GM21447 (cell line): ENCODE results near the gene TASL.
"Not testable (repeated sequence)": the region's sequence is repeated elsewhere in the genome, so short reads cannot be mapped to it uniquely, and the experiment has no call there.

ENCODE experiments used
- ATAC-seq: cut with Tn5 transposase; IDR thresholded peaks from one replicate; pipeline ENCODE4 v1.9.1; 2021; ENCODE audit not compliant: unreplicated experiment

TASL gene

GRCh38 chrX:30577362-30577991 is at the start of gene TASL:
TASL (minus strand) TSS chrX:30577766; CDS start chrX:30560355, 17,411 bp downstream.
- peak; percentile 83 for ATAC-seq

- no peak for ATAC-seq
Observed at GRCh38 chrX:30626402-30626801, 48.8 kb upstream of the TASL start.

GRCh38 chrX:30622361-30622760 is 44.8 kb upstream of the TASL start:
- ATAC-seq = no peak

- ATAC-seq = no peak
Observed at GRCh38 chrX:30620980-30621618, 43.5 kb upstream of the TASL start.

- ATAC-seq = no peak
Observed at GRCh38 chrX:30620125-30620524, 42.6 kb upstream of the TASL start.

GRCh38 chrX:30618160-30618765 is 40.7 kb upstream of the TASL start:
- ATAC-seq = no peak

- no peak for ATAC-seq
Observed at GRCh38 chrX:30615229-30615628, 37.7 kb upstream of the TASL start.

- no peak for ATAC-seq
Observed at GRCh38 chrX:30613721-30614120, 36.2 kb upstream of the TASL start.

- no peak for ATAC-seq
Observed at GRCh38 chrX:30612250-30612655, 34.7 kb upstream of the TASL start.

- ATAC-seq = no peak
Observed at GRCh38 chrX:30610026-30610425, 32.5 kb upstream of the TASL start.

GRCh38 chrX:30607155-30607554 is 29.6 kb upstream of the TASL start:
- ATAC-seq = no peak

- not testable (repeated sequence) for ATAC-seq
Observed at GRCh38 chrX:30600269-30601176, 23.0 kb upstream of the TASL start.

- ATAC-seq = peak; percentile 83
Observed at GRCh38 chrX:30597216-30598012, 19.8 kb upstream of the TASL start.

- ATAC-seq = peak; percentile 44
Observed at GRCh38 chrX:30593440-30594200, 16.1 kb upstream of the TASL start.

GRCh38 chrX:30592831-30593230 is 15.3 kb upstream of the TASL start:
- ATAC-seq = no peak

- no peak for ATAC-seq
Observed at GRCh38 chrX:30590368-30590767, 12.8 kb upstream of the TASL start.

GRCh38 chrX:30589146-30589888 is 11.8 kb upstream of the TASL start:
- no peak for ATAC-seq

- no peak for ATAC-seq
Observed at GRCh38 chrX:30586516-30586915, 8.9 kb upstream of the TASL start.

- ATAC-seq = no peak
Observed at GRCh38 chrX:30582664-30583063, 5.1 kb upstream of the TASL start.
